Keratinocyte (primary cell): ENCODE results near the gene GPR37. TPM values are rescaled to one million over a fixed set of nuclear protein-coding genes. Genes with fewer than 3 reads are reported as not detected.
A peak's percentile ranks its signal among the peaks of the same experiment; 100 is the strongest.

Experiments
- DNase-seq: peaks from one replicate; pipeline ENCODE4 v3.0.0-alpha.2; 2011; ENCODE audit warnings: low read depth, missing footprints, low spot score
- FAIRE-seq: peaks from 2 replicates; lab custom pipeline; 2011; peaks lifted over from hg19 to GRCh38; lab: Jason Lieb, UNC
- H2AFZ ChIP-seq: 2 replicates; pipeline ENCODE4 v1.6.0; 2012; ENCODE audit warnings: low read length, control low read depth, inconsistent platforms; ENCODE audit not compliant: control insufficient read depth
- H3K27ac ChIP-seq: 2 replicates; pipeline ENCODE4 v1.5.1; 2011; ENCODE audit warnings: low read length; ENCODE audit not compliant: control insufficient read depth, insufficient read depth
- H3K27me3 ChIP-seq: 3 replicates; pipeline ENCODE4 v1.6.0; 2011; ENCODE audit warnings: low read length; ENCODE audit not compliant: control insufficient read depth, insufficient read depth; ENCODE audit errors: extremely low read depth
- H3K36me3 ChIP-seq, 2 experiments: 2 replicates in 1 of 2; 3 replicates in 1 of 2; pipeline ENCODE4 v1.5.1; 2011; ENCODE audit warnings: low read length in 2 of 2, mild to moderate bottlenecking in 1 of 2; ENCODE audit not compliant: control insufficient read depth in 2 of 2, insufficient read depth in 2 of 2; ENCODE audit errors: extremely low read depth in 1 of 2
- H3K4me1 ChIP-seq: 3 replicates; pipeline ENCODE4 v1.5.1; 2011; ENCODE audit warnings: low read length; ENCODE audit not compliant: control insufficient read depth, insufficient read depth; ENCODE audit errors: extremely low read depth
- H3K4me2 ChIP-seq: 3 replicates; pipeline ENCODE4 v1.6.0; 2011; ENCODE audit warnings: low read depth, low read length; ENCODE audit not compliant: control insufficient read depth, insufficient read depth; ENCODE audit errors: extremely low read depth
- H3K4me3 ChIP-seq, 3 experiments: fragments of 200-600 bp in 1 of 3; sonication (generic) in 1 of 3; 2 replicates in 2 of 3; 3 replicates in 1 of 3; pipeline ENCODE4 v1.5.1; 2011 to 2016; ENCODE audit warnings: low read length in 3 of 3, mild to moderate bottlenecking in 3 of 3, control low read depth in 2 of 3, inconsistent platforms in 1 of 3, low read depth in 1 of 3, mixed read lengths in 1 of 3, mixed run types in 1 of 3, moderate library complexity in 1 of 3; ENCODE audit not compliant: control insufficient read depth in 2 of 3, insufficient read depth in 2 of 3; ENCODE audit errors: extremely low read depth in 1 of 3
- H3K79me2 ChIP-seq: 2 replicates; pipeline ENCODE4 v1.6.0; 2012; ENCODE audit warnings: low read length; ENCODE audit not compliant: control insufficient read depth, insufficient read depth
- H3K9ac ChIP-seq: 3 replicates; pipeline ENCODE4 v1.6.0; 2011; ENCODE audit warnings: low read length; ENCODE audit not compliant: control insufficient read depth, insufficient read depth; ENCODE audit errors: extremely low read depth
- H3K9me1 ChIP-seq: 3 replicates; pipeline ENCODE4 v1.6.0; 2011; ENCODE audit warnings: low read length; ENCODE audit not compliant: control insufficient read depth, insufficient read depth; ENCODE audit errors: extremely low read depth
- H3K9me3 ChIP-seq: 2 replicates; pipeline ENCODE4 v1.5.1; 2012; ENCODE audit warnings: low read depth, low read length; ENCODE audit not compliant: control insufficient read depth
- H4K20me1 ChIP-seq: 3 replicates; pipeline ENCODE4 v1.6.0; 2011; ENCODE audit warnings: low read length; ENCODE audit not compliant: control insufficient read depth, insufficient read depth; ENCODE audit errors: extremely low read depth
- EZH2 ChIP-seq: IDR thresholded peaks from one replicate; pipeline ENCODE4 v1.6.1; 2012; ENCODE audit warnings: inconsistent platforms, mild to moderate bottlenecking, low read length, moderate library complexity
- dilution Hi-C: fragments of 300-500 bp; cut with MboI; formaldehyde crosslinking; loops from one replicate; pipeline ENCODE4 v1.7.0; 2020; ENCODE audit warnings: low sequenced_read_pairs; ENCODE audit not compliant: extremely low pct_ligation_motif_present
- polyA plus RNA-seq, 5 experiments: library from polyadenylated mRNA; depleted of rRNA in 3 of 5; stranded (reverse) in 3 of 5; stranded (forward) in 1 of 5; unstranded in 1 of 5; fragments of >200 nt; gene quantifications; 1 replicate in 1 of 5; 2 replicates in 3 of 5; 3 replicates in 1 of 5; pipeline versions ENCODE4 v1.2.1 to v1.2.3, GENCODE V29; 2011 to 2012; ENCODE audit warnings: missing spikeins in 2 of 5, low read depth in 1 of 5, low replicate concordance in 1 of 5
- TF ChIP-seq, protein P1 (sequence below), 3 experiments: IDR thresholded peaks in 1 of 3; conservative IDR thresholded peaks in 1 of 3; optimal IDR thresholded peaks in 1 of 3; 2 replicates in 2 of 3; 3 replicates in 1 of 3; pipeline versions ENCODE3 to v1.5.1; 2011; ENCODE audit warnings: low read length in 3 of 3, mild to moderate bottlenecking in 3 of 3, moderate library complexity in 2 of 3, control low read depth in 1 of 3, inconsistent platforms in 1 of 3; ENCODE audit not compliant: insufficient read depth in 2 of 3; ENCODE audit errors: extremely low read depth in 1 of 3

GPR37 gene
- polyA plus RNA-seq, 1 donor (not counting 4 experiments of a cell fraction or from before 2014, with no cell fraction given) = 0.58 TPM

- Histone ChIP-seq H3K9me1 (no peaks in the 10 kb centered on the region), H3K9ac (no peak overlapping the region), H3K36me3 (no peaks in the 10 kb centered on the region), H3K79me2 (no peaks in the 10 kb centered on the region), H3K27me3 (peaks cover 4% of the 10 kb centered on the region), H4K20me1 (no peaks in the 10 kb centered on the region), H3K4me1 (no peaks in the 10 kb centered on the region), H3K27ac (no peak overlapping the region), H3K9me3 (no peaks in the 10 kb centered on the region), H2AFZ (peak overlapping the region; percentile 12), H3K4me2 (no peak overlapping the region), H3K4me3 (no peak overlapping the region)
- FAIRE-seq (no peak), DNase-seq (no peak)
- no peak for TF ChIP-seq EZH2
- TF ChIP-seq, protein P1, sequence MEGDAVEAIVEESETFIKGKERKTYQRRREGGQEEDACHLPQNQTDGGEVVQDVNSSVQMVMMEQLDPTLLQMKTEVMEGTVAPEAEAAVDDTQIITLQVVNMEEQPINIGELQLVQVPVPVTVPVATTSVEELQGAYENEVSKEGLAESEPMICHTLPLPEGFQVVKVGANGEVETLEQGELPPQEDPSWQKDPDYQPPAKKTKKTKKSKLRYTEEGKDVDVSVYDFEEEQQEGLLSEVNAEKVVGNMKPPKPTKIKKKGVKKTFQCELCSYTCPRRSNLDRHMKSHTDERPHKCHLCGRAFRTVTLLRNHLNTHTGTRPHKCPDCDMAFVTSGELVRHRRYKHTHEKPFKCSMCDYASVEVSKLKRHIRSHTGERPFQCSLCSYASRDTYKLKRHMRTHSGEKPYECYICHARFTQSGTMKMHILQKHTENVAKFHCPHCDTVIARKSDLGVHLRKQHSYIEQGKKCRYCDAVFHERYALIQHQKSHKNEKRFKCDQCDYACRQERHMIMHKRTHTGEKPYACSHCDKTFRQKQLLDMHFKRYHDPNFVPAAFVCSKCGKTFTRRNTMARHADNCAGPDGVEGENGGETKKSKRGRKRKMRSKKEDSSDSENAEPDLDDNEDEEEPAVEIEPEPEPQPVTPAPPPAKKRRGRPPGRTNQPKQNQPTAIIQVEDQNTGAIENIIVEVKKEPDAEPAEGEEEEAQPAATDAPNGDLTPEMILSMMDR (optimal IDR thresholded peaks at IDR 0.05 in 1 of 3, IDR thresholded peaks at IDR 0.05 in 1 of 3, conservative IDR thresholded peaks at IDR 0.05 in 1 of 3; ENCODE audit: extremely low read depth in 1 of 3, insufficient read depth in 2 of 3, low read length in 3 of 3) = no peak
- dilution Hi-C loops = no loop called here
These were observed 25.1 kb upstream of the GPR37 start for GRCh38 chr7:124790645-124791044.

GRCh38 chr7:124785994-124786393 is 20.4 kb upstream of the GPR37 start:
- no peak overlapping the region for H3K27ac ChIP-seq
- TF ChIP-seq EZH2 = no peak
- TF ChIP-seq, protein P1 (optimal IDR thresholded peaks at IDR 0.05 in 1 of 3, IDR thresholded peaks at IDR 0.05 in 1 of 3, conservative IDR thresholded peaks at IDR 0.05 in 1 of 3; ENCODE audit: extremely low read depth in 1 of 3, insufficient read depth in 2 of 3, low read length in 3 of 3) = no peak
- DNase-seq (no peak), FAIRE-seq (no peak)
- dilution Hi-C loops = no loop called here
- H3K4me2 ChIP-seq = no peak overlapping the region
- no peak overlapping the region for H3K9ac ChIP-seq
- H3K9me1 ChIP-seq = no peaks in the 10 kb centered on the region
- H3K27me3 ChIP-seq = peaks cover 4% of the 10 kb centered on the region
- H3K9me3 ChIP-seq = no peaks in the 10 kb centered on the region
- no peak overlapping the region for H2AFZ ChIP-seq
- no peaks in the 10 kb centered on the region for H3K79me2 ChIP-seq
- no peaks in the 10 kb centered on the region for H3K4me1 ChIP-seq
- H4K20me1 ChIP-seq = no peaks in the 10 kb centered on the region
- H3K36me3 ChIP-seq = no peaks in the 10 kb centered on the region
- no peak overlapping the region for H3K4me3 ChIP-seq
